K562 (cell line): ENCODE data around the gene THUMPD2. TPM values are rescaled to one million over a fixed set of nuclear protein-coding genes. Genes with fewer than 3 reads are reported as not detected.

Source experiments
- ATAC-seq: fragments of 200-7000 bp; cut with Tn5 transposase; 3 replicates; pipeline ENCODE4 v1.9.1; 2020; ENCODE audit warnings: moderate library complexity
- BruUV-seq: library from RNA; stranded (reverse); fragments of 400-500 nt; replicated peaks from 2 replicates; lab custom pipeline; 2021; lab: Mats Ljungman, UMichigan
- CTCF ChIA-PET: fragments of 300-600 bp; formaldehyde crosslinking; extraction: SDS; loops from one replicate; lab custom pipeline; 2021; ENCODE audit warnings: low intra/inter-chr PET ratio; lab: Yijun Ruan, JAX
- POLR2A ChIA-PET: fragments of 300-600, 350-650 bp; sonication (Branson Sonifier 250); formaldehyde crosslinking; extraction: SDS; loops from one replicate; lab custom pipeline; 2021; ENCODE audit warnings: antibody characterized with exemption, inconsistent platforms; lab: Yijun Ruan, JAX
- DNase-seq, 4 experiments: peaks; one replicate each; pipeline versions ENCODE4 v3.0.0 to v3.0.0-alpha.2; 2011 to 2018; ENCODE audit warnings: low spot score in 3 of 4, mixed read lengths in 3 of 4; ENCODE audit errors: extremely low read depth in 1 of 4
- FAIRE-seq: peaks from 2 replicates; lab custom pipeline; 2011; peaks lifted over from hg19 to GRCh38; lab: Jason Lieb, UNC
- H2AFZ ChIP-seq: 2 replicates; pipeline ENCODE4 v1.6.0; 2011; ENCODE audit warnings: low read depth, low read length, control low read depth, inconsistent platforms
- H3K27ac ChIP-seq: fragments of 200-600 bp; 3 replicates; pipeline ENCODE4 v1.8.0; 2011; ENCODE audit warnings: low read depth, mild to moderate bottlenecking, control low read depth, inconsistent platforms, low read length, moderate library complexity, mixed read lengths; ENCODE audit errors: extremely low read depth
- H3K27me3 ChIP-seq, 2 experiments: fragments of 300-600 bp in 1 of 2; 2 replicates in 1 of 2; 3 replicates in 1 of 2; pipeline versions ENCODE4 v1.6.0 to v1.8.0; 2011; ENCODE audit warnings: inconsistent platforms in 2 of 2, low read length in 2 of 2, mild to moderate bottlenecking in 1 of 2, mixed read lengths in 1 of 2, moderate library complexity in 1 of 2; ENCODE audit not compliant: control insufficient read depth in 2 of 2, insufficient read depth in 2 of 2
- H3K36me3 ChIP-seq: fragments of 300-600 bp; 3 replicates; pipeline ENCODE4 v1.8.0; 2011; ENCODE audit warnings: mild to moderate bottlenecking, low read length, inconsistent platforms; ENCODE audit not compliant: control insufficient read depth, insufficient read depth
- H3K4me1 ChIP-seq, 2 experiments: fragments of 200-600 bp in 1 of 2; replicated peaks in 1 of 2; 2 replicates in 1 of 2; 3 replicates in 1 of 2; pipeline versions ENCODE4 v1.5.1 to v1.8.0; 2011; ENCODE audit warnings: inconsistent platforms in 2 of 2, low read length in 2 of 2, mild to moderate bottlenecking in 1 of 2, mixed read lengths in 1 of 2, moderate library complexity in 1 of 2; ENCODE audit not compliant: control insufficient read depth in 2 of 2, insufficient read depth in 2 of 2
- H3K4me2 ChIP-seq: 2 replicates; pipeline ENCODE4 v1.6.1; 2011; ENCODE audit warnings: low read length, control low read depth, inconsistent platforms, mixed read lengths; ENCODE audit not compliant: insufficient read depth
- H3K4me3 ChIP-seq: fragments of 200-600 bp; sonication (generic), shearing (Covaris generic); 2 replicates; pipeline ENCODE4 v1.5.1; 2016; ENCODE audit warnings: control low read depth, inconsistent platforms
- H3K79me2 ChIP-seq: fragments of 200-600 bp; 3 replicates; pipeline ENCODE4 v1.8.0; 2011; ENCODE audit warnings: low read length, inconsistent platforms; ENCODE audit not compliant: control insufficient read depth, insufficient read depth
- H3K9ac ChIP-seq, 2 experiments: 2 replicates each; pipeline versions ENCODE4 v1.6.0 to v1.6.1; 2011; ENCODE audit warnings: low read depth in 2 of 2, low read length in 2 of 2, control low read depth in 1 of 2, inconsistent platforms in 1 of 2, mild to moderate bottlenecking in 1 of 2, mixed read lengths in 1 of 2; ENCODE audit not compliant: insufficient read depth in 1 of 2
- H3K9me1 ChIP-seq: one replicate; pipeline ENCODE4 v1.6.0; 2011; ENCODE audit warnings: inconsistent platforms, mild to moderate bottlenecking, low read length, moderate library complexity; ENCODE audit not compliant: control insufficient read depth, insufficient read depth
- H3K9me3 ChIP-seq: replicated peaks from 2 replicates; pipeline ENCODE4 v1.5.1; 2011; ENCODE audit warnings: low read depth, low read length, inconsistent platforms; ENCODE audit not compliant: control insufficient read depth, insufficient read depth
- H4K20me1 ChIP-seq: replicated peaks from 2 replicates; pipeline ENCODE4 v1.6.1; 2011; ENCODE audit warnings: low read length, inconsistent platforms, mixed read lengths; ENCODE audit not compliant: control insufficient read depth, insufficient read depth
- ARID1B ChIP-seq: fragments of 450-650 bp; IDR thresholded peaks from 2 replicates; pipeline ENCODE4 v1.6.1; 2016; ENCODE audit warnings: antibody characterized with exemption, mild to moderate bottlenecking, inconsistent platforms
- BACH1 ChIP-seq: fragments of 200-800 bp; sonication (Bioruptor generic); IDR thresholded peaks from 2 replicates; pipeline ENCODE4 v1.6.1; 2016; ENCODE audit warnings: missing genetic modification characterization, missing compliant biosample characterization
- C11orf30 ChIP-seq: fragments of 450-650 bp; IDR thresholded peaks from 2 replicates; pipeline ENCODE4 v1.6.1; 2016; ENCODE audit warnings: low read depth, mild to moderate bottlenecking
- EHMT2 ChIP-seq: fragments of 450-650 bp; IDR thresholded peaks from 2 replicates; pipeline ENCODE4 v1.6.1; 2018; ENCODE audit warnings: antibody characterized with exemption
- MAFG ChIP-seq: fragments of 450-650 bp; conservative IDR thresholded peaks from 2 replicates; pipeline ENCODE4 v1.6.1; 2016; ENCODE audit warnings: missing genetic modification characterization, missing compliant biosample characterization
- MED1 ChIP-seq: sonication (generic); formaldehyde crosslinking; IDR thresholded peaks from 2 replicates; pipeline ENCODE4 v1.8.1; 2023; ENCODE audit warnings: missing genetic modification reagents, borderline replicate concordance
- NFE2 ChIP-seq: IDR thresholded peaks from 2 replicates; pipeline ENCODE4 v1.6.1; 2014; ENCODE audit warnings: antibody characterized with exemption, low read depth
- PCBP2 ChIP-seq: fragments of 200-400 bp; formaldehyde crosslinking; IDR thresholded peaks from 2 replicates; pipeline ENCODE4 v1.6.1; 2018; ENCODE audit warnings: low read length, low read depth, mild to moderate bottlenecking, moderate library complexity; ENCODE audit not compliant: poor library complexity, severe bottlenecking
- POLR2A ChIP-seq: fragments of 450-650 bp; conservative IDR thresholded peaks from 2 replicates; pipeline ENCODE4 v1.6.1; 2016
- SOX6 ChIP-seq: fragments of 450-650 bp; IDR thresholded peaks from 2 replicates; pipeline ENCODE4 v1.6.1; 2014; ENCODE audit warnings: mild to moderate bottlenecking
- ZNF133 ChIP-seq: fragments of 250-450 bp; sonication (Bioruptor Pico); IDR thresholded peaks from 2 replicates; pipeline ENCODE4 v1.4.0; 2020; ENCODE audit warnings: mild to moderate bottlenecking
- ZNF316 ChIP-seq: fragments of 450-650 bp; IDR thresholded peaks from 2 replicates; pipeline ENCODE4 v1.6.1; 2016
- WGBS: fragments of 100-300 bp; shearing (Covaris generic); methylation state at CpG from one replicate; pipeline ENCODE4 v1.1.6; 2016; ENCODE audit warnings: low coverage, mixed read lengths; ENCODE audit not compliant: insufficient coverage; ENCODE audit errors: missing lambda C conversion rate; 5-methylcytosine and 5-hydroxymethylcytosine counted together
- in situ Hi-C: fragments of 300-500 bp; cut with MboI; formaldehyde crosslinking; loops from 4 replicates; pipeline ENCODE4 v1.15.0; 2018; ENCODE audit warnings: inconsistent platforms, mixed read lengths
- intact Hi-C: fragments of 100-400 bp; cut with micrococcal nuclease; formaldehyde crosslinking; loops from 2 replicates; pipeline ENCODE4 v1.14.2; 2022
- polyA plus RNA-seq, 8 experiments: library from polyadenylated mRNA; depleted of rRNA in 4 of 8; stranded (reverse) in 5 of 8; unstranded in 3 of 8; fragments of >200 nt; fragmentation: Nextera tagmentation in 2 of 8; fragmentation: Illumina TruSeq in 1 of 8; extraction: Ambion mirVana in 2 of 8; extraction: Trizol in 1 of 8; gene quantifications; 2 replicates each; pipeline versions ENCODE4 v1.2.1 to v1.2.3, GENCODE V29; 2011 to 2014; ENCODE audit warnings: inconsistent platforms in 1 of 8, missing spikeins in 1 of 8
- total RNA-seq, 7 experiments: library from RNA; depleted of rRNA in 6 of 7; stranded (reverse); fragments of >200 nt in 6 of 7; fragmentation: Illumina TruSeq in 2 of 7; extraction: Trizol in 2 of 7; gene quantifications; 2 replicates each; pipeline versions ENCODE4 v1.2.1 to v1.2.3, GENCODE V29; 2011 to 2021; ENCODE audit warnings: low replicate concordance in 1 of 7

THUMPD2 gene
- total and polyA plus RNA-seq, 9 of the 15 experiments (the other 6 are each of a cell fraction or from before 2014, with no cell fraction given): 9.6 to 40.4 (median 24.0) TPM

- Histone ChIP-seq H3K9ac (no peak overlapping the region), H3K79me2 (peaks cover 20% of the 10 kb centered on the region), H3K27me3 (no peaks in the 10 kb centered on the region), H3K27ac (no peak overlapping the region; the same call in 2 of the 3 replicates), H3K4me2 (peak overlapping the region; percentile 4; the same call in 1 of the 2 replicates), H3K4me3 (no peak overlapping the region), H4K20me1 (no peaks in the 10 kb centered on the region), H2AFZ (peak overlapping the region; percentile 92), H3K9me1 (no peaks in the 10 kb centered on the region), H3K36me3 (peaks cover 4% of the 10 kb centered on the region; the same call in 2 of the 3 replicates), H3K9me3 (no peaks in the 10 kb centered on the region), H3K4me1 (peaks cover 16 to 34% of the 10 kb centered on the region in 2 experiments)
- FAIRE-seq (peak; percentile 49), DNase-seq (no peak), ATAC-seq (no peak)
- no TSS peak for BruUV-seq
- intact Hi-C loops (no loop called here), in situ Hi-C loops (no loop called here)
- CTCF ChIA-PET: no interaction called here
- TF ChIP-seq MED1 (CRISPR knock-in tag) (no peak), ZNF133 (CRISPR knock-in tag) (no peak), ARID1B (0 out of 2 replicates have a peak, but pooled peaks have one; percentile 6), C11orf30 (peak; percentile 16; the same call in 1 of the 2 replicates), SOX6 (0 out of 2 replicates have a peak, but pooled peaks have one; percentile 14), NFE2 (0 out of 2 replicates have a peak, but pooled peaks have one; percentile 15), BACH1 (tag) (peak; percentile 77), EHMT2 (0 out of 2 replicates have a peak, but pooled peaks have one; percentile 22), MAFG (tag) (0 out of 2 replicates have a peak, but pooled peaks have one; percentile 6), POLR2A (peak; percentile 37; the same call in 1 of the 2 replicates), ZNF316 (peak; percentile 44; the same call in 1 of the 2 replicates), PCBP2 (no peak)
- 19% methylated on average over 2 of the region's 2 CpGs for WGBS
- POLR2A ChIA-PET: no interaction called here
Measured at GRCh38 chr2:39782591-39782990, 3.5 kb upstream of the THUMPD2 start.
